GM10248 (cell line): Measurements from ENCODE around the gene TTBK2.

Source experiments
- CTCF ChIA-PET: fragments of 300-600 bp; sonication (Branson Sonifier 250); formaldehyde crosslinking; extraction: SDS; loops from one replicate; lab custom pipeline; 2021; ENCODE audit warnings: antibody characterized with exemption; lab: Yijun Ruan, JAX
- POLR2A ChIA-PET: fragments of 350-650 bp; sonication (Branson Sonifier 250); formaldehyde crosslinking; extraction: SDS; loops from one replicate; lab custom pipeline; 2020; ENCODE audit warnings: antibody characterized with exemption; lab: Yijun Ruan, JAX
- DNase-seq: peaks from one replicate; pipeline ENCODE4 v3.0.0; 2012; ENCODE audit errors: extremely low spot score
- TF ChIP-seq, protein P1 (sequence below): IDR thresholded peaks from 2 replicates; pipeline ENCODE4 v1.5.1; 2012; ENCODE audit warnings: mild to moderate bottlenecking, low read depth; ENCODE audit errors: extremely low read depth, missing control alignments, control extremely low read depth

Gene TTBK2

GRCh38 chr15:42879443-42879842 is 41.1 kb downstream of the TTBK2 start:
- ChIA-PET POLR2A (no interaction called here), CTCF (interaction anchor here (1.0 to 1.4 kb wide), 2 partner anchors 9 to 21 kb away, joined by 3 read pairs; no protein-coding TSS in a partner anchor)

GRCh38 chr15:42876224-42876623 is 44.4 kb downstream of the TTBK2 start:
- ChIA-PET POLR2A (no interaction called here), CTCF (no interaction called here)
- TF ChIP-seq, protein P1, sequence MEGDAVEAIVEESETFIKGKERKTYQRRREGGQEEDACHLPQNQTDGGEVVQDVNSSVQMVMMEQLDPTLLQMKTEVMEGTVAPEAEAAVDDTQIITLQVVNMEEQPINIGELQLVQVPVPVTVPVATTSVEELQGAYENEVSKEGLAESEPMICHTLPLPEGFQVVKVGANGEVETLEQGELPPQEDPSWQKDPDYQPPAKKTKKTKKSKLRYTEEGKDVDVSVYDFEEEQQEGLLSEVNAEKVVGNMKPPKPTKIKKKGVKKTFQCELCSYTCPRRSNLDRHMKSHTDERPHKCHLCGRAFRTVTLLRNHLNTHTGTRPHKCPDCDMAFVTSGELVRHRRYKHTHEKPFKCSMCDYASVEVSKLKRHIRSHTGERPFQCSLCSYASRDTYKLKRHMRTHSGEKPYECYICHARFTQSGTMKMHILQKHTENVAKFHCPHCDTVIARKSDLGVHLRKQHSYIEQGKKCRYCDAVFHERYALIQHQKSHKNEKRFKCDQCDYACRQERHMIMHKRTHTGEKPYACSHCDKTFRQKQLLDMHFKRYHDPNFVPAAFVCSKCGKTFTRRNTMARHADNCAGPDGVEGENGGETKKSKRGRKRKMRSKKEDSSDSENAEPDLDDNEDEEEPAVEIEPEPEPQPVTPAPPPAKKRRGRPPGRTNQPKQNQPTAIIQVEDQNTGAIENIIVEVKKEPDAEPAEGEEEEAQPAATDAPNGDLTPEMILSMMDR: no peak
- no peak for DNase-seq

More at GRCh38 chr15:42879443-42879842, 41.1 kb downstream of the TTBK2 start:
- TF ChIP-seq, protein P1: no peak
- no peak for DNase-seq

- no peak for DNase-seq
- TF ChIP-seq, protein P1: no peak
- ChIA-PET POLR2A (no interaction called here), CTCF (interaction anchor here (2.1 kb wide), 1 partner anchor 10 kb away, joined by 8 read pairs; no protein-coding TSS in a partner anchor)
These were observed 51.9 kb downstream of the TTBK2 start for GRCh38 chr15:42868683-42869082.

GRCh38 chr15:42863572-42864239 is 56.9 kb downstream of the TTBK2 start:
- CTCF ChIA-PET: no interaction called here
- TF ChIP-seq, protein P1: no peak
- no peak for DNase-seq
- POLR2A ChIA-PET: no interaction called here

DNA sequence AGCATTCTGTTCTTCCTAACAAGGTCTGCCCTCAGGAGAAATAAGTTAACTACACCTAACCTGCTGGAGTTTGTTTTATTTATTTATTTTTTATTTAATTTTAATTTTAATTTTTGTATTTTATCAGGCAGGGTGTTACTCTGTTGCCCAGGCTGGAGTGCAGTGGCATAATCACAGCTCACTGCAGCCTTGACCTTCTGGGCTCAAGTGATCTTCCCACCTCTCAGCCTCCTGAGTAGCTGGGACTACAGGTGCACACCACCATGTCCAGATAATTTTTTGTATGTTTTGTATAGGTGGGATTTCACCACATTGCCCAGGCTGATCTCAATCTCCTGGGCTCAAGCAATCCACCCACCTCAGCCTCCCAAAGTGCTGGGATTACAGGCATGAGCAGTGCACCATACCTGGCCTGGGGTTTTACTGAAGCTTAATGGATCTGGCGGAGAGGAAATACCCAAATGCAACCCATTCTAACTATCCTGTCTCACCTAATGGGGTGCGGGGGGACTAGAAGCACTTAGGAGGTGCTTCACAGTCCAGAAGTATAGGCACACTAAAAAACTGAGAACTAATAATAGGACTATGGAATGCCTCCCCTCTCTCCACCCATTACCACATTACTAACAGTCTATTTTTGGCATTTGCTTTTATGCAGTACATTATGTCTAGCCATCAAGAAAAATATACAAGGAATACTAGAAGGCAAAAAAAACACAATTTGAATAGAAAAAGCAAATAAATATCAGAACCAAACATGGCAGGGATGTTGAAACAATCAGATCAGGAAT is 61.4 kb downstream of the TTBK2 start:
- no peak for DNase-seq
- POLR2A ChIA-PET: no interaction called here
- TF ChIP-seq, protein P1: no peak
- CTCF ChIA-PET: interaction anchor here (1.0 to 1.3 kb wide), 3 partner anchors 13 to 20 kb away, joined by 3 read pairs; no protein-coding TSS in a partner anchor

GRCh38 chr15:42858540-42858939 is 62.0 kb downstream of the TTBK2 start:
- TF ChIP-seq, protein P1: no peak
- CTCF ChIA-PET: interaction anchor here (1.0 to 1.2 kb wide), 2 partner anchors 13 to 20 kb away, joined by 3 read pairs; no protein-coding TSS in a partner anchor
- DNase-seq: no peak
- POLR2A ChIA-PET: no interaction called here
